Body of pancreas (tissue), 4 donors: ENCODE measurements around the gene ATF7IP. TPM values are rescaled to one million over a fixed set of nuclear protein-coding genes. Genes with fewer than 3 reads are reported as not detected.
A peak's percentile ranks its signal among the peaks of the same experiment; 100 is the strongest.

Experiments
- ATAC-seq: fragments of 150-250 bp; one replicate; pipeline ENCODE4 v1.9.1; 2016
- DNase-seq, 4 donors: peaks; one replicate each; pipeline ENCODE4 v3.0.0-alpha.2; 2019
- H3K27ac ChIP-seq, 4 donors: fragments of 200-600 bp; sonication (generic); 1 replicate in 3 of 4; 2 replicates in 1 of 4; pipeline versions ENCODE4 v1.5.1 to v1.6.1; 2016 to 2019; ENCODE audit warnings: mild to moderate bottlenecking in 1 of 4, mixed read lengths in 1 of 4, moderate library complexity in 1 of 4
- H3K27me3 ChIP-seq, 2 donors: fragments of 200-600 bp; sonication (generic); one replicate each; pipeline ENCODE4 v1.6.0; 2016; ENCODE audit warnings: mild to moderate bottlenecking in 1 of 2
- H3K36me3 ChIP-seq, 2 donors: fragments of 200-600 bp; sonication (generic); replicated peaks in 1 of 2; 2 replicates each; pipeline ENCODE4 v1.5.1; 2016; ENCODE audit warnings: low read depth in 2 of 2; ENCODE audit not compliant: insufficient read depth in 1 of 2
- H3K4me1 ChIP-seq: fragments of 200-600 bp; sonication (generic); one replicate; pipeline ENCODE4 v1.6.0; 2016
- H3K4me3 ChIP-seq, 2 donors: fragments of 200-600 bp; sonication (generic); 1 replicate in 1 of 2; 2 replicates in 1 of 2; pipeline ENCODE4 v1.5.1; 2016 to 2019
- H3K9me3 ChIP-seq, 3 donors: fragments of 200-600 bp; sonication (generic); 1 replicate in 2 of 3; 2 replicates in 1 of 3; pipeline ENCODE4 v1.5.1; 2016
- POLR2A ChIP-seq, 3 donors: fragments of 450-650 bp; IDR thresholded peaks; one replicate each; pipeline ENCODE4 v1.6.1; 2016; ENCODE audit warnings: antibody characterized with exemption in 3 of 3, mild to moderate bottlenecking in 2 of 3
- WGBS, 2 donors: methylation state at CpG; one replicate each; pipeline ENCODE4 v1.1.5; 2017; 5-methylcytosine and 5-hydroxymethylcytosine counted together
- intact Hi-C: fragments of 100-400 bp; cut with DNase I; formaldehyde crosslinking; loops from one replicate; pipeline ENCODE4 v1.15.1; 2023
- total RNA-seq, 2 donors: library from RNA; depleted of rRNA; stranded (reverse); fragments of >200 nt; gene quantifications; one replicate each; pipeline ENCODE4 v1.1.0, GENCODE V29; 2016
- TF ChIP-seq, protein P1 (sequence below), 7 experiments: fragments of 450-650 bp in 4 of 7; fragments of 200-600 bp in 3 of 7; sonication (generic) in 3 of 7; IDR thresholded peaks; one replicate each; pipeline ENCODE4 v1.5.1; 2016 to 2019; ENCODE audit warnings: antibody characterized with exemption in 7 of 7

The ATF7IP gene
- total RNA-seq, 2 donors from 2014 or later = 37.6 to 80.8 TPM

DNA sequence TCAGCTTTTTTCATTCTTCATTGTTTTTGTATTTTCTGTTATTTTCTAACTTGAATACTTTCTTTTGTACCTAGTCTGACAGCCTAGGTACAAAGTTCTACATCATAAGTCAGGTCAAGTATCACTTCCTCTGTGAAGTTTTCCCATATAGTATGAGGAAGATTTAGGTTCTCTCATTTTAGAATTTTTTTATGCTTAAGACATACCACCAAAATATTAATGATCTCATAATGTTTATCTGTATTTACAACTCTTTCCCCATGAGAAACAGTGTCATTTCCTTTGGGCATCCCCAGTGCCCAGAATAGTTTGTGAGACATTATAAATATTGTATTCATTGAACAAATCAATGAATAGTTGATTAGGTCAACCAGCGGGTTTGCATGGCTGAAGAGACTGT lies 3.1 kb upstream of the ATF7IP start:
- 92 to 96% methylated on average over 1 of the region's 1 CpG for WGBS, 2 donors
- Histone ChIP-seq H3K27ac (no peak overlapping the region), H3K36me3 (no peaks in the 10 kb centered on the region), H3K27me3 (no peaks in the 10 kb centered on the region), H3K4me3 (no peak overlapping the region), H3K4me1 (peaks cover 3% of the 10 kb centered on the region), H3K9me3 (no peaks in the 10 kb centered on the region)
- TF ChIP-seq, protein P1, sequence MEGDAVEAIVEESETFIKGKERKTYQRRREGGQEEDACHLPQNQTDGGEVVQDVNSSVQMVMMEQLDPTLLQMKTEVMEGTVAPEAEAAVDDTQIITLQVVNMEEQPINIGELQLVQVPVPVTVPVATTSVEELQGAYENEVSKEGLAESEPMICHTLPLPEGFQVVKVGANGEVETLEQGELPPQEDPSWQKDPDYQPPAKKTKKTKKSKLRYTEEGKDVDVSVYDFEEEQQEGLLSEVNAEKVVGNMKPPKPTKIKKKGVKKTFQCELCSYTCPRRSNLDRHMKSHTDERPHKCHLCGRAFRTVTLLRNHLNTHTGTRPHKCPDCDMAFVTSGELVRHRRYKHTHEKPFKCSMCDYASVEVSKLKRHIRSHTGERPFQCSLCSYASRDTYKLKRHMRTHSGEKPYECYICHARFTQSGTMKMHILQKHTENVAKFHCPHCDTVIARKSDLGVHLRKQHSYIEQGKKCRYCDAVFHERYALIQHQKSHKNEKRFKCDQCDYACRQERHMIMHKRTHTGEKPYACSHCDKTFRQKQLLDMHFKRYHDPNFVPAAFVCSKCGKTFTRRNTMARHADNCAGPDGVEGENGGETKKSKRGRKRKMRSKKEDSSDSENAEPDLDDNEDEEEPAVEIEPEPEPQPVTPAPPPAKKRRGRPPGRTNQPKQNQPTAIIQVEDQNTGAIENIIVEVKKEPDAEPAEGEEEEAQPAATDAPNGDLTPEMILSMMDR (IDR thresholded peaks at IDR 0.05) = no peak
- TF ChIP-seq POLR2A (IDR thresholded peaks at IDR 0.05) = no peak
- ATAC-seq (no peak), DNase-seq (no peak)
- intact Hi-C loops = no loop called here

DNA sequence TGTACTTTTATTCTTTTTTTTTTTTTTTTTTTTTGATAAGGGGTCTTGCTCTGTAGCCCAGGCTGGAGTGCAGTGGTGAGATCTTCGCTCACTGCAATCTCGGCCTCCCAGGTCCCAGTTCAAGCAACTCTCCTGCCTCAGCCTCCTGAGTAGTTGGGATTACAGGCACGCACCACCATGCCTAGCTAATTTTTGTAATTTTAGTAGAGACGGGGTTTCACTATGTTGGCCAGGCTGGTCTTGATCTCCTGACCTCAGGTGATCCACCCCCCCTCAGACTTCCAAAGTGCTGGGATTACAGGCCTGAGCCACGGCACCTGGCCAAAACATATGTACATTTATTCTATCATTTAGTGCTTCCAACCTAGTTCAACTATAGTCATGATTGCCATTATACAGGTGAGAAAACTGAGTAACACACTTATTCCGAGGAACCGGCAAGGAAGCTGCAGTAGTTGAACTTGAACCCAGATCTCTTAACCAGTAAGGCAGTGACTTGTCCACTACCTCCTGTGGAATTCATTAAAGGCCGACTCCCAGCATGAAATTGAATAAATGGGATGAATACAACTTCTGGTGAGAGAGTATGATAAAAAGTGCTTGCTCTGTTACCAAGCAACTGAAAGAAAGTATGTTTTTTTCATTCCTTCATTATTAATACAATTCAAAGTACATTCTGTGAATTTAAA lies 755 bp upstream of the ATF7IP start:
- no peak for TF ChIP-seq POLR2A (IDR thresholded peaks at IDR 0.05)
- TF ChIP-seq, protein P1 (IDR thresholded peaks at IDR 0.05) = no peak
- WGBS, 2 donors = 92 to 93% methylated on average over 8 of the region's 8 CpGs
- no peak for DNase-seq

DNA sequence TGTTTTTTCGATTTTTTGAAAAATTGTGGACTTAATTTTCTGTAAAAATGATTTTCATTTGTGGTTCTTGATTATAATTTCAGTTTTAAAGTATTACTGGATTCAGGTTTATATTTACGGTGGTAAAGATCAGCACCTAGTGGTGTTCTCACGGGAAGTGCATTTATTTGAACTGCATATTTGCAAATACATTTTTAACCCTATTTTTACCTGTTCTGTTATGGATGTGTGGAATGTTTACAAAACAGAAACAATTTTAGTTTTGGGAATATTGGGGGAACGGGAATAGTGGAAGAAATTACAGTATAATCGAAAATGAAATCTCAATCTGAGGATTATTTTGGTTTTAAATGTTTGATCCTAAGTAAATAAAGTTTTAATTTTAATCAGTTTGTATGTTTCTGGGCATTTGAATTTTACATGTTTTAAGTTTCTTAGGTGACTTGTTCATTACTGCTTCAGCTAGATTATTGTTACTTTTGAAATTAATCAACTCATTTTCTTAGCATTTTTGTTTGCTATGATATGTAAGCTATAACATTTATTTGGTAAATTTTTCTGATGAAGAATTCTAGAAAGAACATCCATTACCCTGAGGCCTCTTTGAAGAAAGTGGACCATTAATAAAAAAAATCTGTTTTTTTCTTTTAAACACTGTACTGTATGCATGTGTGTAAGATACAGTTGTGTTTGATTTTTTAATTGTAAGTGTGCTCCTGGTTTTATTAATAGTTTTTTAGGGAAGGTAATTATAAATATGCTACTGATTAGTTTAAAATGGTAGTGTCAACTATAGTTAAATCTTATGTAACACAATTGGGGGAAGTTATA lies 942 bp downstream of the ATF7IP start:
- Histone ChIP-seq H3K27ac (peak overlapping the region; percentile 96 to 99 (median 98)), H3K4me1 (peaks cover 3% of the 10 kb centered on the region), H3K36me3 (no peaks in the 10 kb centered on the region), H3K27me3 (no peaks in the 10 kb centered on the region), H3K9me3 (no peaks in the 10 kb centered on the region), H3K4me3 (peak overlapping the region; percentile 56 to 77)
- ATAC-seq (no peak), DNase-seq (peak in 1 of 4 donors; percentile 12)
- intact Hi-C loops = no loop called here
- TF ChIP-seq, protein P1 (IDR thresholded peaks at IDR 0.05) = peak in 5 of 7 experiments; percentile 16 to 61 (median 58)
- no peak for TF ChIP-seq POLR2A (IDR thresholded peaks at IDR 0.05)
- 3% methylated on average over 5 of the region's 5 CpGs for WGBS, 2 donors

More for the DNA sequence above, 755 bp upstream of the ATF7IP start:
- intact Hi-C loops = no loop called here
- Histone ChIP-seq H3K9me3 (no peaks in the 10 kb centered on the region), H3K36me3 (no peaks in the 10 kb centered on the region), H3K4me3 (no peak overlapping the region), H3K27ac (peak overlapping the region; percentile 22 to 99 (median 98)), H3K4me1 (peaks cover 3% of the 10 kb centered on the region), H3K27me3 (no peaks in the 10 kb centered on the region)
- no peak for ATAC-seq

DNA sequence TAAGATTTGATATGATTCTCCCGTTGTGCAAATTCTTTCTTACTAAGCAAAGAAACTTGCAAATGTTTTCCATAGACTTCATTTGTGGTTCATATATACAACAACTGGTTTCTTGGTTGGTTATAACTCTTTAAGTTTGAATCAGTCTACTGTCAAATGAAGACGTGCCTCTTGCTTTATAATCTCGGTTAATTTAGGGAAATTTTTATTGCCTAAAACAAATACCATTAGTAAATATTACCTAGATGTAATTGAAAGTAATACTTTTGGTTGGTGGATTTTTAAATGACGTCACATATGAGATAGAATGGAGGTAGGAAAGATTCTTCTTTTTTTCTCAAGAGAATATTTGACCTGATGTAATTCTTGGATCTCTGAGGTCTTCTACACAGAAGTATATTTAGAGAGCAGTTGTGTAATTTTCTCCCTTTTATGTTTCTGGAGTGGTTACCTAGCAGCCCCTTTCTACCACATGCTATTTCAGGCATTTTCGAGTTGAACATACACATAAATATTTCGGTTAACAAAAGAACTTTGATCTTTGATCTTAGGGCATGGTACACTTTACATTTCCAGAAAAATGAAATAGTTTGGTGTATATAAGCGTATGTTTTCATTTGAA lies 1.7 kb downstream of the ATF7IP start:
- no peaks in the 10 kb centered on the region for H3K36me3 ChIP-seq

More for the DNA sequence above, 1.7 kb downstream of the ATF7IP start:
- no peak for ATAC-seq
- DNase-seq = no peak
- Histone ChIP-seq H3K27me3 (no peaks in the 10 kb centered on the region), H3K4me3 (peak overlapping the region; percentile 5 to 6), H3K27ac (peak overlapping the region; percentile 61 to 99 (median 98)), H3K4me1 (peaks cover 3% of the 10 kb centered on the region), H3K9me3 (no peaks in the 10 kb centered on the region)
- TF ChIP-seq, protein P1 (IDR thresholded peaks at IDR 0.05) = peak in 1 of 7 experiments; percentile 1
- TF ChIP-seq POLR2A (IDR thresholded peaks at IDR 0.05) = peak in 1 of 3 donors; percentile 5
- WGBS, 2 donors = 5 to 6% methylated on average over 7 of the region's 7 CpGs
- intact Hi-C loops = no loop called here
